ENCODE results near the gene DDX1.

Gene DDX1

GRCh38 chr2:15658911-15659310 lies 67.2 kb downstream of the DDX1 start:
- Histone ChIP-seq H3K27ac (no peak overlapping the region), H3K4me3 (no peak overlapping the region)

GRCh38 chr2:15660491-15661294 lies 69.0 kb downstream of the DDX1 start:
- H3K4me3 ChIP-seq: no peak overlapping the region
- DNase-seq (ENCODE audit: low spot score): no peak
- no peak for TF ChIP-seq CTCF (IDR thresholded peaks at IDR 0.05)
- H3K27ac ChIP-seq: no peak overlapping the region

More at GRCh38 chr2:15658911-15659310, 67.2 kb downstream of the DDX1 start:
- no peak for DNase-seq (ENCODE audit: low spot score)
- no peak for TF ChIP-seq CTCF (IDR thresholded peaks at IDR 0.05)

GRCh38 chr2:15661295-15661569 lies 69.6 kb downstream of the DDX1 start:
- no peak for DNase-seq (ENCODE audit: low spot score)
- Histone ChIP-seq H3K4me3 (no peak overlapping the region), H3K27ac (no peak overlapping the region)
- TF ChIP-seq CTCF (IDR thresholded peaks at IDR 0.05): no peak

GRCh38 chr2:15662026-15662425 lies 70.4 kb downstream of the DDX1 start:
- no peak for TF ChIP-seq CTCF (IDR thresholded peaks at IDR 0.05)
- H3K27ac ChIP-seq: no peak overlapping the region
- H3K4me3 ChIP-seq: no peak overlapping the region
- DNase-seq (ENCODE audit: low spot score): no peak

GRCh38 chr2:15662579-15662978 lies 70.9 kb downstream of the DDX1 start:
- no peak for DNase-seq (ENCODE audit: low spot score)
- Histone ChIP-seq H3K27ac (no peak overlapping the region), H3K4me3 (no peak overlapping the region)
- no peak for TF ChIP-seq CTCF (IDR thresholded peaks at IDR 0.05)

GRCh38 chr2:15663802-15664201 lies 72.1 kb downstream of the DDX1 start:
- no peak overlapping the region for H3K4me3 ChIP-seq
- no peak for DNase-seq (ENCODE audit: low spot score)
- no peak overlapping the region for H3K27ac ChIP-seq
- no peak for TF ChIP-seq CTCF (IDR thresholded peaks at IDR 0.05)

- H3K4me3 ChIP-seq: no peak overlapping the region
- TF ChIP-seq CTCF (IDR thresholded peaks at IDR 0.05): no peak
- no peak overlapping the region for H3K27ac ChIP-seq
- DNase-seq (ENCODE audit: low spot score): no peak
Measured at GRCh38 chr2:15664273-15665066, 72.8 kb downstream of the DDX1 start.

Data from coronary artery (tissue), 2 donors.